GM19193 (cell line): ENCODE data around the gene PPP2R3B.

Source experiments
- POLR2A ChIP-seq: IDR thresholded peaks from 4 replicates; pipeline ENCODE4 v1.6.1; 2011; ENCODE audit not compliant: insufficient read depth, insufficient read length; ENCODE audit errors: extremely low read depth

The PPP2R3B gene

GRCh38 chrX:361231-362145, 25.2 kb downstream of the PPP2R3B start:
- no peak for TF ChIP-seq POLR2A

- no peak for TF ChIP-seq POLR2A
Measured at GRCh38 chrX:360496-361150, 26.1 kb downstream of the PPP2R3B start.

DNA sequence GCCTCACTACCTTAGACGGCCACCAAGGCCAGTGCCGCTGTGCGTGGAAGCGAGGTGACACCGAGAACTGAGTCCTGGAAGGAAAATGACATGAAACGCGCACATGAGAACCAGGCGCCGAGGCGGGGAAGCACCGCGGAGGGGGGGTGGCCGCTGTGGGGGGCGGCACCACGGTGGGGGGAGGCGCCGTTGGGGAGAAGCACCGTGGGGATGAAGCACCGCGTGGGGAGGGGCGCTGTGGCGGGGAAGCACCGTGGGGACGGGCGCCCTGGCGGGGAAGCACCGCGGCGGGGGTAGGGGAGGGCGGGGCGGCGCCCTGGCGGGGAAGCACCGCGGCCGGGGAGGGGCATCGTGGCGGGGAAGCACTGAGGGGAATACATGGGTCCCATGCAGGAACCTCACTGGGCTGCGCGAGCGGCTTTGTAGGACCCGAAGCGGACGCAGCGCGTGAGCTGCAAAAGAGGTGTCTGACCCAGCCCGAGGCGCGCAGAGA, 28.0 kb downstream of the PPP2R3B start:
- no peak for TF ChIP-seq POLR2A

- TF ChIP-seq POLR2A: no peak
Measured at GRCh38 chrX:357693-358471, 28.8 kb downstream of the PPP2R3B start.

DNA sequence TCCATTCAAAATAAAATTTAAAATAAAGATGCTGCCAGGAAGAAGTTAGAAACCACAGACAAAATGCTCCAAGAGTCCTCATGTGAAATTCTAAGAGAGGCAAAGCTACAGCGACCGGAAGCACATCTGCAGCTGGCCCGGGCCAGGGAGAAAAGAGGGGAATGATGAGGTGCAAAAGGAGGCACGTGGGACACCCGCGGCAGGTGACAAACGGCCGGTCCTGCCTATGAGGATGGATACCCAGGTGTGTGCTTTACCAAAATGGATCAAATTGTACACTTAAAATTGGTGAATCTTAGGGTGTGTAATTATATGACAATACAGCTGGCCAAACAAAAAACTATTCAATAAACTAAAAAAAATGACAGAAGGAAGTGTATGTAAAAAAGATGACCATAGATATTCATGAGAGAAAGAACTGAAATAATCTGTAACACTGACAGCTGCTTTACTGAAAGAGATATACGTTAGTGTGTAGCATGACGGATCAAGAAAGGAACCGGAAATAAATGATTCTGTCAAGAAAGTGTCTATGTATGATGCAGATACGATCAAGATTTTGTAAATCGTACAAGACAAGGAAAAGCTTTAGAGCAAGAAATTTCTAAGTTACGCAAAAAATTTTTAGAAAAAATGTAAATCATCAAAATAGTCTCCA, 29.5 kb downstream of the PPP2R3B start:
- TF ChIP-seq POLR2A: no peak

- TF ChIP-seq POLR2A: no peak
Measured at GRCh38 chrX:356385-357034, 30.2 kb downstream of the PPP2R3B start.

GRCh38 chrX:355329-356050, 31.2 kb downstream of the PPP2R3B start:
- TF ChIP-seq POLR2A: no peak

GRCh38 chrX:353566-354535, 32.9 kb downstream of the PPP2R3B start:
- TF ChIP-seq POLR2A: no peak

DNA sequence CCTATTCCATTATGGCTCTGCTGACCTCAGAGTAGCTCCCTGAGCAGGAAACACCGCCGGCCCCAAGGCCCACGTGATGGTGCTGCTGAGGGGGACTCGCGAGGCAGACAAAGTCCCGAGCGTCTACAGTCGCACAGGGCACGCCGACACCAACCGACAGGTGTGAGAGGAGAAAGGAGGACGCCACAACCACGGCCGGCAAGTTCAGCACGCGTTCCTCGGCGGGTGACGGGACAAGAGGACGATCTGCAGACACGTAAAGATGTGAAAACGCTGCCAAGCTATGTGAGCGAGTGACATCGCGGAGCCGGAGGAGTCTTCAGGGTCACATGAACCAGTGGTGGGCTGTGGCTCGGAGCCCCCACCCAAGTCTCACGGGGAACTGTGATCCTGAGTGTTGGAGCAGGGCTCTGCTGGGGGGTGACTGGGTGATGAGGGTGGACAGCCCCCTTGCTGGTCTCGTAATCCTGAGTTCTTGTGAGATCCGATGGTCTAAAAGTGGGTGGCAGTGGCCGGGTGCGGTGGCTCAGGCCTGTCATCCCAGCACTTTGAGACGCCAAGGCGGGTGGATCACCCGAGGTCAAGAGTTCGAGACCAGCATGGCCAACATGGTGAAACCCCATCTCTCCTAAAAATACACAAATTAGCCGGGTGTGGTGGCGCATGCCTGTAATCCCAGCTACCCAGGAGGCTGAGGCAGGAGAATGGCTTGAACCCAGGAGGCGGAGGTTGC, 34.0 kb downstream of the PPP2R3B start:
- TF ChIP-seq POLR2A: no peak

- no peak for TF ChIP-seq POLR2A
Measured at GRCh38 chrX:352181-352580, 34.5 kb downstream of the PPP2R3B start.

GRCh38 chrX:351736-352135, 35.0 kb downstream of the PPP2R3B start:
- no peak for TF ChIP-seq POLR2A
